Endometrium (tissue), 2 donors: ENCODE measurements around the gene ART5.
"Not testable (repeated sequence)": the region's sequence is repeated elsewhere in the genome, so short reads cannot be mapped to it uniquely, and the experiment has no call there.

Source experiments
- FAIRE-seq: peaks from 2 replicates; lab custom pipeline; 2012; peaks lifted over from hg19 to GRCh38; lab: Jason Lieb, UNC
- donor health status: control.
- donor health status: control.

ART5 gene

GRCh38 chr11:3616721-3617460, 24.9 kb downstream of the ART5 start:
- FAIRE-seq: no peak

GRCh38 chr11:3615998-3616397, 25.8 kb downstream of the ART5 start:
- FAIRE-seq: no peak

- no peak for FAIRE-seq
Observed at GRCh38 chr11:3614742-3615171, 27.0 kb downstream of the ART5 start.

DNA sequence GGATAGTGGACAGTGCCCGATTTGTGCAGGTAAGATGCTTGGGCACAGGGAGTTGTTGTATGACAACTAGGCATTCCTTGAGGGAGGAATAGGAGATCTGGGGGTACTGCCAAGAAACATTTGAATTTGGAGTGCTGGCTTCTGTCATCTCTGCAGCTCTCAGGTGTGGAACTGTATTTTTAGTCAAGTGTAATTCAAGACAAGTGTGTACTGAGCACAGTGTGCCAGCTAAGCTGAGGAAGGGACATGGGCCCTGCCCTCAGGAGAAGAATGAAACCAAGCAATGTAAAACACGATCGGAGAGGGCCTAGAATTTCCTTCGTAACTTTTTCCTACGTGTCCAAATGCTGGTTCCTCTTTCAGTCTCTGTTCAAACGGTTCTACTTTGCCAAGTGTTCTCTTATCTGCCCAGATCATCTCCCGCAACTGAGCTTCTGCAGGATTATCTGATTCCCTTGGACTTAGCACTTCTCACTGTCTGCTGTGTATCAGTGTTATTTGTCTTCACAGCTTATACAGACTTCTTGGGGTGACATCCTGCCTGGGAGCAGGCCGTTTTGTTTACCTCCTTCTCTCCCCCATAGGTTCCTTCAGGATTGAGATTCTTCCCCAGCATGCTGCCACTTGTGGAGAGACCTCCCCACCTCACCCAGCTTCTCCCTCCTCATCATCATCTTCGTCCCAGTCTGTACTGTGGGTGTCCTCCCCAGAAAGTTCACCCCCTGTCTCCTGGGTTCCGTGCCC, 27.6 kb downstream of the ART5 start:
- FAIRE-seq: no peak

- no peak for FAIRE-seq
Observed at GRCh38 chr11:3611976-3612678, 29.7 kb downstream of the ART5 start.

DNA sequence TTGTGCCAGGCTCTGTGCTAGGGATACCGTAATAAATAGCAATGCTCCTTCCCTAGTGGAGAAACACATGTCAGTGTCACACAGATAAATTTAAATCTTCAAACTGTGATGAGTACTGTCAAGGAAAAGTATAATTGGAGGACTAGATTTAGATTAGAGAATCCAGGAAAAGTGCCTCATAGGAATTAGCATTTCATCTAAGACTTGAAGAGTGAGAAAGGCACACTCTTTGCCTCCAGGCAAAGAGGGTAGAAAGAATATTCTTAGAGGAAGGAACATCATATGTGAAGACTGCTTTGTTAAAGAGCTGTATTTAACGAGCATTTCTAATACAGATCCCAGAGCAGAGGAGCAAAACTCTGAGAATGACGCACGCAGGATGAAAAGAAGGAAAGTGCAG, 30.9 kb downstream of the ART5 start:
- no peak for FAIRE-seq

DNA sequence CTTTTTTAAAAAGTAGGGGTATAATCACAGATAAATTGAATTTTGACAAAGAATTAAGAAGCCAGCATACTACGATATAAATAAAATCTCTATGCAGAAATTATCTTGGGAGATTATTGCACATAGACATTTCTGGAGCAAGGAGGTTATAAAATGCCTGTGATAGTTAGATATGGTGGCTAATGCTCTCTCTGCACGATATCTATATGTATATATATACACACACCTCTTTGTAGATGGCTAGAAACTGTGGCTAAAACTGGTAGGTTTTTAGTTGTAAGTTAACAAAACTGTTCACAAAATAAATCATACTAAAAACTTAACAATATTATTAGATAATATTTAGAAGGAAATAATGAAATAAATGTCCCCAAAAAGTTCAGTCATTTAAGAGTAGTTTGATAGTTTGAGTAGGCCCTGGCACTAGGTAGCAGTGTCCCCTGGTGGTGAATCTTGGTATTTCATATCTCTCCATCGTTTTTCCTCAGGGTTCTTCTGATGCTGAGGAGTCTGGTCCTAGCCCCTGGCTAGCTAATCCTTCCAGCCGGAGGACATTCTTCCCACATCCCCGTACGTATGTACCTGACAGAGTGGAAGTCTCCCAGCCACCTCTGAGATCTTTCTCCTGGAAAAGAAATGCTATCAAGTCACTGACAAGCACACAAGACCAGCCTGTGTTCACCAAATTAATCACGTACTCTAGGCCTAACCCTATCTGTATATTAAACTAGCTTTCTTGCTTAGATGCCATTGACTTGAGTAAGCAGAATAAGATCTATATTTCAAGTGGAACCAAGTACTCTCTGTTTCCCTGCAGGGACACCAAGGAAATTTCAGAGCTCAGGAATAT, 32.2 kb downstream of the ART5 start:
- peak; percentile 63 for FAIRE-seq

DNA sequence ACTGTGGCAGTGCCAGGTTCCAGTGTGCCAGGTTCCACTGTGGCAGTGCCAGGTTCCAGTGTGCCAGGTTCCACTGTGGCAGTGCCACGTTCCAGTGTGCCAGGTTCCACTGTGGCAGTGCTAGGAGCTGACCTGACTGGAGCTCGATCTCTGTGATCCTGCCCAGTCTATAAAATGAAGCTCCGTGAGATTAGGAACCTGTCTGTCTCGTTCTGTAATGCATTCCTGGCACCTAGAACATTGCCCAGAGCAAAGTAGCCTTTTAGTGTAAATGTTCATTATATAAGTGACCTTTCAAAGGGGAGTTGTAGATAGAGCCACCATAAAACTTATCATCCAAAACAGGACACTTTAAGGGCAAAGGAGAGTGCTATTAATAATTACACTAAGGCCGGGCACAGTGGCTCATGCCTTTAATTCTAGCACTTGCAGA, 36.0 kb downstream of the ART5 start:
- FAIRE-seq: no peak

- FAIRE-seq: no peak
Observed at GRCh38 chr11:3605283-3605662, 36.5 kb downstream of the ART5 start.

GRCh38 chr11:3604167-3604566, 37.6 kb downstream of the ART5 start:
- FAIRE-seq: no peak

- FAIRE-seq: not testable (repeated sequence)
Observed at GRCh38 chr11:3600201-3600600, 41.6 kb downstream of the ART5 start.

DNA sequence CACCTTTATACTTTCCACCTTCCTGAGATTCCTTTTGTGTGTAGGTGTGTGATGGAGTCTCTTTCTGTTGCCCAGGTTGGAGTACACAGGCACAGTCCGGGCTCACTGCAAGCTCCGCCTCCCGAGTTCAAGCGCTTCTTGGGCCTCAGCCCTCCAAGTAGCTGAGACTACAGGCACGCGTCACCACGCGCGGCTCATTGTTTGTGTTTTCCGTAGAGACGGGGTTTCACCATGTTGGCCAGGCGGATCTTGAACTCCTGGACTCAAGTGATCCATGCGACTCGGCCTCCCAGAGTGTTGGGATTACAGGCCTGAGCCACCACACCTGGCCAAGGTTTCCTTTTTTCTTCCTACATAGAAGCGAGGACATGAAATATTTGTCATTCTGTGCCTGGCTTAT, 44.0 kb downstream of the ART5 start:
- FAIRE-seq: not testable (repeated sequence)

GRCh38 chr11:3591326-3591725, 50.5 kb downstream of the ART5 start:
- not testable (repeated sequence) for FAIRE-seq

DNA sequence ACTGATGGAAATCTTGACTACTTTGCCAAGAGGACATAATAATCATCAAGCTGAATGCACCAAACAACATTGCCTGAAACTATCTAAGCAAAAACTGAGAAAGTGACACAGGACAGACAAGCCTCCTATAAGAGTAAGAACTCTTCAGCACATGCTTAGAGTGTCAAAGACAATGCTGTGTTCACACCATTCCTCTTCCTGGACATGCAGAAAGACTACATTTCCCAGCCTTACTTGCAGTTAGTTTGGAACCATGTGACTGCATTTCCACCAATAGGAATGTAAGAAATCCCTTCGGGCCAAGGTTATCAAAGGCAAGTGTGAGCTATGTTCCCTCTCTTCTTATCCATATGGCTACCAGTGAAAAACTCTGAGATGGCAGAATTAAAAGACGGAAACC, 51.6 kb downstream of the ART5 start:
- FAIRE-seq: not testable (repeated sequence)

- FAIRE-seq: not testable (repeated sequence)
Observed at GRCh38 chr11:3588776-3589175, 53.0 kb downstream of the ART5 start.
